HG02981 (cell line): Measurements from ENCODE around the gene CBY1.
A peak's percentile ranks its signal among the peaks of the same experiment; 100 is the strongest.
"Not testable (repeated sequence)": the region's sequence is repeated elsewhere in the genome, so short reads cannot be mapped to it uniquely, and the experiment has no call there.

Source experiments
- ATAC-seq: cut with Tn5 transposase; IDR thresholded peaks from one replicate; pipeline ENCODE4 v1.9.1; 2021; ENCODE audit warnings: mild to moderate bottlenecking, moderate library complexity; ENCODE audit not compliant: unreplicated experiment

The CBY1 gene

DNA sequence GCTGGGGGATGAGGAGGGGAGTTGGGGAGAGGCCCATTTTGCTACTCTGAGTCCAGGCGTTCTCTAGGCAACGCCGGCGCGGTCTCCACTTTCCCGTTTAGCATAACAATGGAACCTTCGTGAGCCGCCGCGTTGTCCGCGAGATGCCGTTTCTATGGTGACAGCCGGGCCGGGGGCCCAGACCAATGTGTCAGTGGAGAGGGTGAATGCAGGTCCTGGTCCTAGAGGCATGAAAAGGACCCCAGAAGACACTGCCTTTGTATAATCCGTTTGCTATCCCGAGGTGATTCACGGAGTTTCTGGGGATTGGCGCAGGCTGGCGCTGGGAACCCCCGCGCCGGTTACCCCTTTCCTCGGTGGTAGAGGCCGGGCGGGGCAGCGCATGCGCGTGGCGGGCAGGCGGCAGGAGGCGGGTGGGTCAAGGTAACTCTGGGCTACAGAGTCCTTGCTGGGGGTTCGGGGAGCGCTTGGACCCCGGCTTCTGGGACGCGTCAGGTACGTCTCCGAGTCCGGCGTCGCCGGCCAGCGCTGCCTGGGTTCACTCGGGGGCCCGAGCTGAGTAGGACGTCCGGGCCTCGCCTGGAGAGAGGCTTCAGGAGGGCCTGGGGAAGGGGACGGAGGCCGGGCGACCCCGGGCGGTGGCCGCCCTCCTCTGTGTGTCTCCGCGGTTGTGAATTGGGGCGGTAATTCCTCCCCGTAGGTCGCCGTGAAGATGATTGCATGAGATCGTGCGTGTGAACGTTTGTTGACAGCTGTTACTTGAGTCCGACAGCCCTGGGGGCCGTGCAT is at the start of gene CBY1, which contains the start of gene FAM227A:
CBY1 (plus strand) TSS at position 383 of the 789 bp plus-strand sequence. CDS start 11,417 bp downstream, outside the sequence.
FAM227A (minus strand) TSS at position 137 of the 789 bp plus-strand sequence. CDS start 6,224 bp downstream, outside the sequence.
- ATAC-seq: peak; percentile 74

DNA sequence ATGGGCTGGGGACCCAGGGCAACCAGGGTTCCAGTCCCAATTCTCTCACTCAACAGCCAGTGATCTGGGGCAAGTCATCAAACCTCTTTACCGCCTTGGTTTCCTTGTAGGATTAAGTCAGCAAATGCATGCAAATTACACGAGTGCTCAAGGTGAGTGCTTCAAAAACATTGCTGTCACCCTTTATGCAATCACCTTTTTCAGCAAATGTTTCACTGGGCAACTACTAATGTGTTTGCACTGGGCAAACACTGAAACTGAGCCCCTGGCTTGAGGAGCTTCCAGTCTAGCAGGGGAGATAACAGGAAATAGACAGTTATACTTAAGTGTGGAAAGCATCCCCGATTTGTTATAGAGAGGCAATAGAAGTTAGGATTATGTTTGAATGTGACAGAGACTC is 48.8 kb upstream of the CBY1 start:
- ATAC-seq: no peak

DNA sequence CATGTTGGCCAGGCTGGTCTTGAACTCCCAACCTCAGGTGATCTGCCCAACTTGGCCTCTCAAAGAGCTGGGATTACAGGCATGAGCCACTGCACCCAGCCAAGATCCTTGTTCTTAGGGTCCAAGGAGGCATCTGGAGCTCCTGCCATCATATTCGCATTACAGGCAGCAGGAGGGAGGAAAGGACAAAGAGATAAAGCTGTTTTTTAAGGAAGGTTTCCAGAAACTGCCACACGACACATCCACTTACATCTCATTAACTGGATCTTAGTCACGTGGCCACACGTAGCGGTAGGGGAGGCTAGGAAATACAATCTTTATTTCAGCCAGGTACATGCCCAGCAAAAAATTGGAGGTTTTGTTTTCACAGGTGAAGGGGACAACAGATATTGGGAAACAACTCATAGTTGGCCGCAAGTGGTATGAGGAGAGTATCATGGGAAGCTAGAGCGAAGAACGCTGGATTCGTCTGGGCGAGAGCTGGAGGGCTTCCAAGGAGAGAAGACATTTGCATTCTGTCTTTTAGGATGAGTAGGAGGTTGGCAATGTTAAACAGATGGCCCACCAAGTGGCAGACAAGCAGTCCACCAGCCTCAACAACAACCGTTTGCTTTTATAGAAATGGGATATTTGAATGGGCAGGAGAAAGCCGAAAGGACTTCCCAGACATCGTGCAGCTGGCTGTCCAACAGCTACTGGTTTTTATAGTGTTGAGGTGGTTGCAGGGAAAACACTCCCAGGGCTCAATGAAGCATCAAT is 47.3 kb upstream of the CBY1 start:
- ATAC-seq: no peak

DNA sequence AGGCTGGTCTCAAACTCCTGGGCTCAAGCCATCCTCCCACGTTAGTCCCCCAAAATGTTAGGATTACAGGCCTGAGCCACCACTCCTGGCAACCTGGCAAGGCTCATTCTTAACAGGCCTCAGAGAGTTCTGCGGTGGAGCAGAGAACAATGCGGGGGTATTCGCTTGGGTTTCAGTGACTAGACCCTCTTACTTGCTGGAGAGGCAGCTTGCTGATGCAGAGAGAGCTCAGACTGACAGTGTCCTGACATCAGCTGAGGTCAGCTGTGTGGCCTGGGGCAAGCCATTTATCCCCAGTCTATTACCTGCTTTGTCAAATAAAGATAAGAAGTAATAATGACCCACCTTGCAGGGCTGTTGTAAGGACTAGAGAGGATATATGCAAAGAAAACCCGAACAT is 46.2 kb upstream of the CBY1 start:
- ATAC-seq: no peak

DNA sequence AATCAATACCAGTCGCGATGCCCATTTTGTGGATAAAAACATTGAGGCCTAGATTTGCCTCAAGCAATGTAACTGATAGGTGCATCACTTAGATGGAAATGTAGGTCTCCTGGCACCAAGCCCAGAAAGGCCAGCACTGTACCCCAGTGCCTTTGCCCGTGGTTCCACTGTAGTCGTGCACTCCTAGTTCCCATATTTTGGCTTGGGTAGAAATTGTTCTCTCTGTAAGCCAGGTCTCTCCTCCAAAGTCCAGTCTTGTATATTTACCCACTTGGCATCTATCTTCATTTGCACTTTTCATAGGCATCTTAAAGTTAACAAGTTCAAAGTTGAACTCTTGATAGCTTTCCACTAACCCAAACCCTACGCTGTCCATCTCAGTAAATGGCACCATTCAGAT is 44.9 kb upstream of the CBY1 start:
- ATAC-seq: no peak

DNA sequence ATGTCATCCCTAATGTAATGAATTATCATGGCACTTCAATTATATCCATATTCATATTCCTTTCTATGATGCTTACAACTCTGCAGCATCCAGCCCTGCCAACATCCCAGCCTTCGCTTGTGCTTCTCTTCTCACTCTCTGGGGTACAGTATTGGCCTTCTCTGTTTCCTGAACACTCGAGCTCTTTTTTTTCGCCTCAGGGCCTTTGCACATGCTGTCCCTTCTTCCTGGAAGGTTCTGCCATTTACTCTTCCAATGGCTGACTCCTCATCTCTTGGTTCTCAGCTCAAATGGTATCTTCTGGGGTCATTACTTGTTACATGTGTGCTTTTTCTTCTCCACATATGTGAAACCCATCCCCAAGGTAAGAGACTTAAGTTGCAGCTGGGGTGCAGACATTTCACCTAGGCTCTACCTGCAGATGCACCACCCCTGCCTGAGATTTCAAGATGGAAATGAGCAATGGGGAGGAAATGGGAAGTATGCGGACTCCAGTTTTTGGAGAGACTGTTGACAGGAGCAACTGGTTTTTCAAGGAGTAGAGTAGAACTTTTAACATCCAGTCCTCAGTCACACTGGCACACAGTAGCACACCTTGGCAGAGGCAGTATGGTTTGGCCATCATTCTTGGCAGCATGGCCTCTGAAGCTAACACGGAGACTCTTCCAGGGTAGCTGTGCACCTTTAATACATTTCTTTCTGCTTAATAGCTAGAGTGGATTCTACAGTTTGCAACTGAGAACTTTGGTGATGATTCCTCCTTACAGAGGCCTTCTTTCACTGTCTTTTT is 44.0 kb upstream of the CBY1 start:
- ATAC-seq: no peak

DNA sequence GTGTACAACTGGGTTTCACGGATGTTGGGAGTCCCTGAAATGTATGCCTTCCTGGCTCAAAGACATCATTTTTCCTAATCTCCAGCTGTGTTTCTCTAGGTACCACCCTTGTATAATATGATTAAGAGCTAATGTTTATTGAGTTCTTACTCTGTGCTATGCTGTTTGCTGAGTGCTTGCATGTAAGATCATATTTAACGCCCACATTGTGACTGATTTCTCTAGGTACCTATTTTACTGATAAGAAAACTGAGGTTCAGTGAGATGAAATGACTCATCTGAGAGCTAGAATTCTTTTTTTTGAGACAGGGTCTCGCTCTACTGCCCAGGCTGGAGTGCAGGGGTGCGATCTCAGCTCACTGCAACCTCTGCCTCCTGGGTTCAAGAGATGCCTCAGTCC is 42.9 kb upstream of the CBY1 start:
- ATAC-seq: no peak

DNA sequence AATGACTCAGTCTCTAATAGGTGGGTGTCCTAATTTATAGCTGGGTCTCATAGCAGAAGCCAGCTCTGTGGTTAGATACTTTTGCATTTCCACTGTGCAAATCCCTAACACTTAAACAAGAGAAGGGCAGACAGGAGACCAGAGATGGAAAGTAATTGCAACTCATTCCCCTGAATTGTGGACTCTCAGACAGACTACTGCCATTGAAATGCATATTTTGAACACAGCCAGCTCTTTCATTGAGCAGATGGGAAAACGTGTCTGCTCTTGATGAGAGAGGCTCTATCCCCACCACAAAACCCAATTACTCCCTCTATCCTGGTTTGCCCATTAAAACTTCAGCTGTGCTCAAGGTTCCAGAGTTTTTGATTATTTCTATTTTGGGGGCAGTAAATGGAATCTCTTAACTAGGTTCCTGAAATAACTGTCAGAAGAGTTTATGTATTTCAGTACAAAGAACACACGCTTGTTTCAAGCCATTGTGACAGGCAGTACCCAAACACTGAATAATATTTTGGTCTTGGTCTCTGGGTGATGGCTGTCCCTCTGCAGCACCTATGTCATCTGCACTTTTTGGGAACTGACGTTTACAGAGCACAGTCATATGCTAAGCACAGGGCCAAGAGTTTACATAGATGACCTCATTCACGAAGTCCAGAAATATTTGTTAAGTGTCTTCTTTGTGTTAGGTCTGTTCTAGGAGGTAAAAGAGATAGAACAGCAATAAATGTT is 41.9 kb upstream of the CBY1 start:
- ATAC-seq: no peak

DNA sequence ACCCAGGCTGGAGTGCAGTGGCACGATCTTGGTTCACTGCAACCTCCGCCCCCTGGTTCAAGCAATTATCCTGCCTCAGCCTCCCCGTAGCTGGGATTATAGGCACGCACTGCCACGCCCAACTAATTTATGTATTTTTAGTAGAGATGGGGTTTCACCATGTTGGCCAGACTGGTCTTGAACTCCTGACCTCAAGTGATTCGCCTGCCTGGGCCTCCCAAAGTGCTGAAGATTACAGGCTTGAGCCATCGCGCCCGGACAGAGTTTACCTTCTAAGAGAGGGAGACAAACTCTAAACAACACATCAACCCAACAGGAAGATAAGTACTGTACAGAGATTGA is 41.4 kb upstream of the CBY1 start:
- not testable (repeated sequence) for ATAC-seq

DNA sequence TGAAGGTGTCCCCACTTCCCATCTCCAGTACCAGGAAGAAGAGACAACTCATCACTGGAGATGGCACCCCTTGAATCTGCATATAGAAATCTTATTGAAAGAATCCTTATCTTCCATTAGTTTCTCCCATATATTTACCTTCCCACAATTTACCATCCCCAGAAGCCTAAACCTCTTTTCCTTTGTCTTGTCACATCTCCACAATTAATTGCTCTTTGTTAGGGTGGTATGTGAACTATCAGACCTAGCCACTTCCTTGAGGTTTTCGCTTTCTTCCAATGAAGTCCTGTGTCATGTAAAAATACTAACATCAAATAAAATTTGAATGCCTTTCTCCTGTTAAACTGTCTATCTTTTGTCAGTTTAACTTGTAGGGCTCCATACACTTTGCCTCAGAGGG is 38.2 kb upstream of the CBY1 start:
- no peak for ATAC-seq

DNA sequence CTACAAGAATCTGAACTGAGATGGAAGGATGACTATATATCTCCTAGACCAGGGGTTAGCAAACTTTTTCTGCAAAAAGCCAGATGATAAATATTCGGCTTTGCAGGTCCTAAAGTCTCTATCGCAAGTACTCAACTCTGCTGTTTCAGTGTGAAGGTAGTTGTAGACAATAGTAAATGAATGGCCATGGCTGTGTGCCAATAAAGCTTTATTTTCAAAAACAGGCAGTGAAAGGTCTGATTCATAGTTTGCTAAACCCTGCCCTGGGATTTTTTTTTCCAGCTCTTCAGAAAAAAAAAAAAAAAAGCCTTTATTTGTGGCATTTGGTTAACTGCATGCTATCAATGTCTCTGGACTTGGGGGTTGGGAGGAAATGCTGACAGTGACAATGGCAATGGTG is 37.8 kb upstream of the CBY1 start:
- no peak for ATAC-seq

DNA sequence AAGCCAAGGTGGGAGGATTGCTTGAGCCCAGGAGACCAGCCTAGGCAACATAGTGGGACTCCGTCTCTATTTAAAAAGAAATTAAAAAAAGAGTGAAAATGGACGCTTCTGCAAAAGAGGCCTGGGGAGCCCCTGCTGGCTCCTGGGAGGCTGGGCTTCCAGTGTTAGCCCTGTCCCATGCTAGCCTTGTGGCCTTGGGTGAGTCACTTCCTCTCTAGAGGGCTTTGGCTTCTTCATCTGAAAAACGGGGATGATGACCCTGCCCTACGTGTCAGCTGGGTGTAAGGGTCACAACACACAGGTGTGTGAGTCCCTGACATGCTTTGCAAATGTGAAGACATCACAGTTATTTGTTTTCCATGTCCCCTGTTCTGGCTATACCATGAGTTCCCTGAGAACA is 33.1 kb upstream of the CBY1 start:
- no peak for ATAC-seq

DNA sequence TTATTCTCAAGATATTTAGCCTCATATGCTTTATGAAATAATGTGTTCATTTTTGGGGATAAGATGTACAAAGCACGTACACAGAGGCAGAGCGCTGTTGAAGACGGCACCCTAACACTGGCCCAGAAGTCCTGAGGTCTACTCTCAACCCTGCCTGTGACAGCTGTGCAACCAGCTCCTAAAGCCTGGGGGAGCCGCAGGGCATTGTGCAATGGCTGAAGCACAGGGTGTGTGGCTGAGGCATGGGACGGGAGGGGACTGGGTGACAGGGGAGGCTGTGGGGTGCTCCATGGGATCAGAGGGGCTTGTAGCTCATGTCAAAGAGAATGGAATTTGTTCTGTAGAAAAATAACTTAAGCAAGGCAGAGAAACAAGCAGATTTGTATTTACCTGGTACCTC is 28.0 kb upstream of the CBY1 start:
- ATAC-seq: no peak

DNA sequence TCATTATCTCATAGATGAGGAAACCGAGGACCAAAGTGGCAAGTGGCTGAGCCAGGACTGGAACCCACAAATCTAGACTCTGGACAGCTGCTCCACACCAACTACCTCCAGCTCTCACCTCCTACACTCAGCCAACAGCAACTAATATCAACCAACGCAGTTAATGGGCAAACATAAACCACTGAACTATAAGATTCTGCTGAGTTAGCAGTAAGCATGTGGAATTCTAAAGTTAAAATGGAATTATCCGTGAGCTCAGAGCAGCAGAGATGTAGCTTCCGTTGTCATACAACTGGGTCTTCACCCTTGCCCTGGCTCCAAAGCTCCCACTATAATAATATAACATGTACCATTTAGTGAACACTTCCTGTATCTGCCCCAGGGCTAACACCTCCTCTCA is 27.3 kb upstream of the CBY1 start:
- ATAC-seq: no peak

DNA sequence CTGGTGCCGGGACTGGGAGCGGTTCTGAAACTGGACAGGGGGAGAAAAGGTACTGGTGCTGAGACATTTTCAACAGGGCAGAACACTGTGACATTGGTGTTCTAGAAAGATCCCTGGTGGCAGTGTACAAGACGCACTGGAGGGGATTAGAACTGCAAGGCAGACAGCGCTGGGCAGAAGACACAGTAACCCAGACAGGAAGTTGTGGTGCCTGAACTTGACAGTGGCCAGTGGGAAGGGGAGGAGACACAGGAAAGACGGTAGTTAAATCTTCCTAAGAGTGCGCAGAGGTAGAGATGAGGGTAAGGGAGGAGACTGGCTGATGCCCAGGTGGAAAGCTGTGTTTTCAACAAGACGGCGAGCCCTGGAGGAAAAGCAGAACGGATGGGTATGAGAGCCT is 24.7 kb upstream of the CBY1 start:
- ATAC-seq: no peak

DNA sequence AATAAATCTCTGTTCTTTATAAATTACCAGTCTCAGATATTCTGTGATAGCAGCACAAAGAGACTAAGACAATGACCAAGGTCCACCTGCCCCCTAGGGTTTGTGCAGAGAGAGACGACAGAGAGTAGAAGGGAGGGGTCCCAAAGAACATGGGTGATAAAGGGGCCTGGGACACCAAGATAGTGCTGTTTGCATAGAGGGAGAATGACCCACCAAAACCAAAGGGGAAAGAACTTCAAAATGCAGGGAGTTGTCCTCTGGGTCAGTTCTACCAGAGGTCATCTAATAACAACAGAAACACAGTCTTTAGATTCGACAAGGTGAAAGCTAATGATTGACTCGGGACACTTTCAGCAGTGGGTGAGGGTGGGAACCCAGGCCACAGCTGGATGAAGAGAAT is 23.9 kb upstream of the CBY1 start:
- no peak for ATAC-seq

DNA sequence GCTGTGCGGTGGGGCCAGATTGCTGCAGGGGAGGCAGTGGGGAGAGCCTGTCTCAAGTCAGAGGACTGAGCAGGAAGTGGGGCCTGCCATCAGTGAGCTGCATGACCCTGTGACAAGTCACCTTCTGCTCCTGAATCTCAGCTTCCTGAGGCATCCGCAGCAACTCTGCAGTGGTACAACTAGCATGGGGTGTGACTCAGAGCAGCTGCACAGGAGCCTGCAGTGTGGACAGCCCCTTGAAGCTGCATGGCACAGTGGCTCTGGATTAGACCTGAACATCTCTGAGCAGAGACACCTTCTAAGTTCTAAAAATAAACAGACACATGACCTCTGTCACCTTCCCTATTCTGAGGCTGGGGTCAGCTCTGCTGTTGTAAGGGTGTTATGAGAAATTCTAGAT is 18.2 kb upstream of the CBY1 start:
- no peak for ATAC-seq

DNA sequence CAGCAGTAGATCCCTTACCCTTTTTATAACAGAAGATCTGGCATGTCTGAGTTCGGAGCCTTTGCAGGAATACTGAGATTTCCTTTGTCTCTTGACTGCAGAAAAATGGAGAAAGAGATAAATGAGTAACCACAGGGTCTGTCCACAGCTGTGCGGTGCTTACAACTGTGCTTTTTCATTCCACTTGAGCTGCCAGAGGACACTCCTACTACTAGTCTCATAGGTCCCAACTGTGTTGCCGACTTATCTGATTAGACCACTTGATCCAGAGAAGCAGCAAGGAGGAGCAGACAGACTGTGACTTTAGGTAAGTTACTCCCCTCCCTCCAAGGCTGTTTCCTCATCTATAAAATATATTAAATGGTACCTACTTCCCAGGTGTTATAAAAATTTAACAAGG is 17.7 kb upstream of the CBY1 start:
- ATAC-seq: no peak

DNA sequence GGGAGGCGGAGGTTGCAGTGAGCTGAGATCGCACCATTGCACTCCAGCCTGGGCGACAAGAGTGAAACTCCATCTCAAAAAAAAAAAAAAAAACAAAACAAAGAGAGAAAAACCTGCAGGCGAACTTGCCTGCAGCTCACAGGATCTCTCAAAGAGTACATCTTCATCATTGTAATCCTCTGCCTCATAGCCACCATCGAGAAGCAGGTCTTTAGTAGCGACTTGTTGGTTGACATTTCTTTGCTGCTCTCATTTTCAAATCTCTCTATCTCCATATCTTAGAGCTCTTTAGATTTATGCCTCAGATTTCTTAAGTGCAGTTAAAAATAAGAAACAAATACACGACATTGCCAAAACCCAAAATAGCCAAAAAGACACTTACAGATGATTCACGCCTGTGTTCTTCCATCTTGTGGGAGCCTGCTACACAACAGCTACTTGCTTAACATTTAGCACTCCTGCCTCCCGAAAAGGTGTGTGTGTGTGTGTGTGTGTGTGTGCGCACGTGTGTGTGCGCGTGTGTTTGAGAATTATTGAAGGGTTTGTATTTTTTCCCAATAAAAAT is 14.9 kb upstream of the CBY1 start:
- ATAC-seq: no peak

DNA sequence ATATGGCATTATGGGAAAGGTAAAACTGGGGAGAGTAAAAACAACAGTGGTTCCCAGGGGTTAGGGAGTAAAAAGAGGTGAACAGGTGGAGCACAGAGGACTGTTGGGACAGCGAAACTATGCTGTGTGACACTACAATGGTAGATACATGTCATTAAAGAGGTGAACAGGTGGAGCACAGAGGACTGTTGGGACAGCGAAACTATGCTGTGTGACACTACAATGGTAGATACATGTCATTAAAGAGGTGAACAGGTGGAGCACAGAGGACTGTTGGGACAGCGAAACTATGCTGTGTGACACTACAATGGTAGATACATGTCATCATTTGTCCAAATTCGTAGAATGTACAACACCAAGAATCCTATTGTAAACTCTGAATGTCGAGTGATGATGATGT is 12.2 kb upstream of the CBY1 start:
- ATAC-seq: not testable (repeated sequence)

DNA sequence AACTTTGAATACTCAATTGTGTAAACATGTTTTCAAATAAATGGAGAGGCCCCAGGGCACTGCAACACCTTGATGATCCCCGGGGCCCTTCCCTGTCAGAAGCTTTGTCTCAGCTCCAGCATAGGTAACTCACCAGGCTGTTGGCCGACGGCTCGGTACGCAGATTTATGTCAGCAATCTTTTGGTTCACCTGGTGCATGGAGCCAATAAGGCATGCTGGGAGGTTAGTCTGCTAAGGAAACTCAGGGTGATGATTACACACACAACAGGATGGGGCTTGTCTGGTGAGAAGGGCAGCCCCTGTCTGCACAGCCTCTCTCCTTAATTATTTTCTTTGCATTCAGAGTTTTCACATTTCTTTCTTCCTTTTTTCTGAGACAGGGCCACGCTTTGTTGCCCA is 11.0 kb upstream of the CBY1 start:
- no peak for ATAC-seq
